WTC11 (cell line): ENCODE results near the gene KCNT2. TPM values are rescaled to one million over a fixed set of nuclear protein-coding genes. Genes with fewer than 3 reads are reported as not detected.

Experiments
- ATAC-seq: fragments of 200-7000 bp; cut with Tn5 transposase; 2 replicates; pipeline ENCODE4 v1.10.0; 2021; ENCODE audit warnings: mild to moderate bottlenecking, moderate library complexity
- CTCF ChIA-PET: fragments of 300-600 bp; sonication (Branson Sonifier 250); formaldehyde crosslinking; loops from one replicate; lab custom pipeline; 2021; ENCODE audit warnings: antibody characterized with exemption; lab: Charles Lee
- POLR2A ChIA-PET: fragments of 350-600 bp; sonication (Branson Sonifier 250); formaldehyde crosslinking; loops from one replicate; lab custom pipeline; 2021; ENCODE audit warnings: antibody characterized with exemption; lab: Charles Lee
- DNase-seq: peaks from one replicate; pipeline ENCODE4 v3.0.0; 2021; ENCODE audit warnings: low spot score
- H3K27ac Mint-ChIP-seq: 2 replicates; pipeline ENCODE4 v1.8.0; 2021; ENCODE audit warnings: mixed read lengths
- H3K27me3 Mint-ChIP-seq: 2 replicates; pipeline ENCODE4 v1.8.0; 2021; ENCODE audit warnings: low read depth, mild to moderate bottlenecking, moderate library complexity, mixed read lengths
- H3K36me3 Mint-ChIP-seq: 2 replicates; pipeline ENCODE4 v1.8.0; 2021; ENCODE audit warnings: mixed read lengths
- H3K4me1 Mint-ChIP-seq: 2 replicates; pipeline ENCODE4 v1.8.0; 2022; ENCODE audit warnings: mixed read lengths
- H3K4me3 Mint-ChIP-seq: 2 replicates; pipeline ENCODE4 v1.8.0; 2021; ENCODE audit warnings: mild to moderate bottlenecking, moderate library complexity, mixed read lengths
- H3K9me3 Mint-ChIP-seq: 2 replicates; pipeline ENCODE4 v1.8.0; 2021; ENCODE audit warnings: mixed read lengths
- ATF3 ChIP-seq: sonication (generic); formaldehyde crosslinking; conservative IDR thresholded peaks from 2 replicates; pipeline ENCODE4 v1.8.1; 2022; ENCODE audit warnings: mild to moderate bottlenecking, missing genetic modification reagents
- CDX4 ChIP-seq: fragments of 250-450 bp; sonication (Bioruptor Pico); IDR thresholded peaks from 2 replicates; pipeline ENCODE4 v1.9.0; 2021; ENCODE audit warnings: moderate library complexity, mild to moderate bottlenecking, inconsistent platforms, borderline replicate concordance
- CREB1 ChIP-seq: sonication (generic); formaldehyde crosslinking; IDR thresholded peaks from 2 replicates; pipeline ENCODE4 v1.8.0; 2023; ENCODE audit warnings: mild to moderate bottlenecking, missing genetic modification reagents
- CREM ChIP-seq: sonication (generic); formaldehyde crosslinking; IDR thresholded peaks from 2 replicates; pipeline ENCODE4 v1.8.1; 2022; ENCODE audit warnings: mild to moderate bottlenecking, missing genetic modification reagents, moderate library complexity
- CTCF ChIP-seq: fragments of 200-600 bp; IDR thresholded peaks from 2 replicates; pipeline ENCODE4 v1.8.0; 2022; ENCODE audit warnings: antibody characterized with exemption
- E2F5 ChIP-seq: sonication (generic); formaldehyde crosslinking; IDR thresholded peaks from 2 replicates; pipeline ENCODE4 v1.8.1; 2022; ENCODE audit warnings: mild to moderate bottlenecking, moderate library complexity, missing genetic modification reagents
- ERG ChIP-seq: fragments of 250-450 bp; sonication (Bioruptor Pico); IDR thresholded peaks from 2 replicates; pipeline ENCODE4 v1.8.0; 2021; ENCODE audit warnings: mild to moderate bottlenecking
- GABPB1 ChIP-seq: sonication (generic); formaldehyde crosslinking; IDR thresholded peaks from 2 replicates; pipeline ENCODE4 v1.8.1; 2023; ENCODE audit warnings: mild to moderate bottlenecking, missing genetic modification reagents
- GRHL2 ChIP-seq: fragments of 250-450 bp; sonication (Bioruptor Pico); IDR thresholded peaks from 2 replicates; pipeline ENCODE4 v1.8.0; 2022; ENCODE audit warnings: mild to moderate bottlenecking, moderate library complexity; ENCODE audit not compliant: insufficient replicate concordance, severe bottlenecking
- MLX ChIP-seq: sonication (generic); formaldehyde crosslinking; IDR thresholded peaks from 2 replicates; pipeline ENCODE4 v1.8.1; 2023; ENCODE audit warnings: mild to moderate bottlenecking, missing genetic modification reagents, moderate library complexity
- MYBL2 ChIP-seq: sonication (generic); formaldehyde crosslinking; IDR thresholded peaks from 2 replicates; pipeline ENCODE4 v1.8.1; 2023; ENCODE audit warnings: mild to moderate bottlenecking, moderate library complexity, missing genetic modification reagents
- NFE2L1 ChIP-seq: sonication (generic); formaldehyde crosslinking; IDR thresholded peaks from 2 replicates; pipeline ENCODE4 v1.8.1; 2023; ENCODE audit warnings: missing genetic modification reagents
- PRRX2 ChIP-seq: fragments of 250-450 bp; sonication (Bioruptor Pico); IDR thresholded peaks from 2 replicates; pipeline ENCODE4 v1.8.0; 2021; ENCODE audit warnings: mild to moderate bottlenecking
- RELA ChIP-seq: sonication (generic); formaldehyde crosslinking; IDR thresholded peaks from 2 replicates; pipeline ENCODE4 v1.8.1; 2022; ENCODE audit warnings: missing genetic modification reagents, mild to moderate bottlenecking, borderline replicate concordance
- RORB ChIP-seq: fragments of 250-450 bp; sonication (Bioruptor Pico); IDR thresholded peaks from 2 replicates; pipeline ENCODE4 v1.9.0; 2021; ENCODE audit warnings: mild to moderate bottlenecking
- TCF7 ChIP-seq: sonication (generic); formaldehyde crosslinking; IDR thresholded peaks from 2 replicates; pipeline ENCODE4 v1.8.0; 2022; ENCODE audit warnings: mild to moderate bottlenecking, low read depth, missing genetic modification reagents, moderate library complexity
- TEAD4 ChIP-seq: sonication (generic); formaldehyde crosslinking; IDR thresholded peaks from 2 replicates; pipeline ENCODE4 v1.8.0; 2022; ENCODE audit warnings: mild to moderate bottlenecking, missing genetic modification reagents
- USF1 ChIP-seq: sonication (generic); formaldehyde crosslinking; IDR thresholded peaks from 2 replicates; pipeline ENCODE4 v1.8.0; 2022; ENCODE audit warnings: mild to moderate bottlenecking, missing genetic modification reagents
- ZBTB21 ChIP-seq: sonication (generic); formaldehyde crosslinking; IDR thresholded peaks from 2 replicates; pipeline ENCODE4 v1.8.1; 2023; ENCODE audit warnings: mild to moderate bottlenecking, missing genetic modification reagents, borderline replicate concordance
- ZMAT4 ChIP-seq: fragments of 250-450 bp; sonication (Bioruptor Pico); IDR thresholded peaks from 2 replicates; pipeline ENCODE4 v1.9.0; 2021; ENCODE audit warnings: mild to moderate bottlenecking
- ZNF671 ChIP-seq: fragments of 250-450 bp; sonication (Bioruptor Pico); IDR thresholded peaks from 2 replicates; pipeline ENCODE4 v1.8.0; 2021; ENCODE audit warnings: mild to moderate bottlenecking
- total RNA-seq: library from RNA; stranded (reverse); gene quantifications from 3 replicates; pipeline ENCODE4 v1.2.3, GENCODE V29; 2021

Gene KCNT2
- total RNA-seq, 1 experiment from 2014 or later: 11.6 TPM

GRCh38 chr1:196594700-196595099, 13.5 kb downstream of the KCNT2 start:
- ChIA-PET POLR2A (no interaction called here), CTCF (interaction anchor here (1.0 kb wide), 1 partner anchor 14 kb away, joined by 3 read pairs; no protein-coding TSS in a partner anchor)
- peaks cover 21% of the 10 kb centered on the region for H3K4me1 Mint-ChIP-seq
- no peaks in the 10 kb centered on the region for H3K27me3 Mint-ChIP-seq
- H3K4me3 Mint-ChIP-seq: no peak overlapping the region
- H3K9me3 Mint-ChIP-seq: no peaks in the 10 kb centered on the region
- TF ChIP-seq CDX4 (CRISPR knock-in tag): no peak
- TF ChIP-seq ZMAT4: no peak
- TF ChIP-seq ATF3: no peak
- no peak for TF ChIP-seq TEAD4 (CRISPR knock-in tag)
- TF ChIP-seq ERG (CRISPR knock-in tag): no peak
- TF ChIP-seq PRRX2 (CRISPR knock-in tag): no peak
- TF ChIP-seq CTCF: no peak
- no peak for TF ChIP-seq USF1
- TF ChIP-seq RORB (CRISPR knock-in tag): no peak
- TF ChIP-seq ZBTB21 (CRISPR knock-in tag): no peak
- no peak for TF ChIP-seq MLX (CRISPR knock-in tag)
- TF ChIP-seq CREM (CRISPR knock-in tag): no peak
- no peak for TF ChIP-seq GRHL2
- no peak for TF ChIP-seq NFE2L1 (CRISPR knock-in tag)
- H3K27ac Mint-ChIP-seq: no peak overlapping the region
- no peaks in the 10 kb centered on the region for H3K36me3 Mint-ChIP-seq
- DNase-seq (no peak), ATAC-seq (no peak)

GRCh38 chr1:196593955-196594354, 14.3 kb downstream of the KCNT2 start:
- Mint-ChIP-seq H3K36me3 (no peaks in the 10 kb centered on the region), H3K4me1 (peaks cover 23% of the 10 kb centered on the region), H3K4me3 (no peak overlapping the region), H3K9me3 (no peaks in the 10 kb centered on the region), H3K27me3 (no peaks in the 10 kb centered on the region), H3K27ac (no peak overlapping the region)
- ATAC-seq (no peak), DNase-seq (no peak)
- CTCF ChIA-PET: no interaction called here
- POLR2A ChIA-PET: no interaction called here
- no peak for TF ChIP-seq CDX4 (CRISPR knock-in tag)
- TF ChIP-seq MYBL2 (CRISPR knock-in tag): no peak
- no peak for TF ChIP-seq GABPB1
- TF ChIP-seq E2F5 (CRISPR knock-in tag): no peak
- no peak for TF ChIP-seq CTCF
- TF ChIP-seq RELA (CRISPR knock-in tag): no peak
- no peak for TF ChIP-seq MLX (CRISPR knock-in tag)
- TF ChIP-seq ZNF671 (CRISPR knock-in tag): no peak
- TF ChIP-seq TCF7 (CRISPR knock-in tag): no peak
- TF ChIP-seq CREB1 (CRISPR knock-in tag): no peak
- no peak for TF ChIP-seq ZMAT4
